GM12891 (cell line): ENCODE measurements around the gene KCNMA1.

Experiments
- POLR2A ChIP-seq: IDR thresholded peaks from 2 replicates; pipeline ENCODE4 v1.6.1; 2011; ENCODE audit warnings: low read depth, low read length, control low read depth
- TAF1 ChIP-seq: IDR thresholded peaks from 2 replicates; pipeline ENCODE4 v1.6.1; 2011; ENCODE audit warnings: low read depth, low read length, control low read depth

DNA sequence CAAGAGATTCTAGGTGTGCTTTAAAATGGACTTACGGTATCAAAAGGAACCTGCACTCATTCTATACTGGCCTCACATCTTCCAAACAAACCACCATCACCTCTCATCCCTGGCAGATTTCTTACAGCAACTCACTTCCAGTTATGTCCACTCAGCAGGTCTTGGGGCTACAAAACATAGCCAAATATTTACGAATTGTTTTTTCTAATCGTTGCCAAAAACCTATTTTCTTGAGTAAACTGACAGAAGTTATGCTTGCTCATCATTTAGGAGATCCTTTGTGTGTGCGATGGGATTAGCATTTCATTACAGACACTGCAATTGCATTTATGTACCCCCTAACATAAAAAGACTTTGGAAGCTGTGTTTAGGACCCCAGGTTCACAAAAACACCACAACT lies 2.7 kb downstream of the KCNMA1 start:
- no peak for TF ChIP-seq TAF1
- TF ChIP-seq POLR2A: no peak
